Lung microvascular endothelial cell (primary cell): ENCODE results near the gene ETV2. TPM values are rescaled to one million over a fixed set of nuclear protein-coding genes. Genes with fewer than 3 reads are reported as not detected.

Experiments
- total RNA-seq: library from RNA; depleted of rRNA; stranded (reverse); fragments of >200 nt; gene quantifications from 2 replicates; pipeline ENCODE4 v1.2.1, GENCODE V29; 2014

Gene ETV2
- total RNA-seq, 1 donor from 2014 or later, result 0.20 TPM

Other genes starting within 250 kb of the ETV2 start
- gene FFAR2, start 193.5 kb upstream of the ETV2 start, total RNA-seq, result not detected in 2 replicates
- not detected in 2 replicates for gene KRTDAP, start 151.3 kb upstream of the ETV2 start, total RNA-seq
- gene DMKN, start 128.1 kb upstream of the ETV2 start, total RNA-seq, result not detected in 2 replicates
- not detected in 2 replicates for gene SBSN, start 113.4 kb upstream of the ETV2 start, total RNA-seq
- not detected in 2 replicates for gene GAPDHS, start 108.3 kb upstream of the ETV2 start, total RNA-seq
- 51.4 and 75.2 TPM in 2 replicates for gene TMEM147, start 96.1 kb upstream of the ETV2 start, total RNA-seq
- not detected in 2 replicates for gene ATP4A, start 78.1 kb upstream of the ETV2 start, total RNA-seq
- gene PMIS2, start 55.6 kb upstream of the ETV2 start, total RNA-seq, result not detected in 2 replicates
- 3.4 and 3.9 TPM in 2 replicates for gene HAUS5, start 29.0 kb upstream of the ETV2 start, total RNA-seq
- 22.2 and 25.6 TPM in 2 replicates for gene RBM42, start 12.7 kb upstream of the ETV2 start, total RNA-seq
- gene COX6B1, start 6.6 kb downstream of the ETV2 start, total RNA-seq, result 287 and 398 TPM in 2 replicates
- gene UPK1A, start 24.8 kb downstream of the ETV2 start, total RNA-seq, result not detected in 2 replicates
- gene ZBTB32, start 62.8 kb downstream of the ETV2 start, total RNA-seq, result not detected in 2 replicates
- gene KMT2B, start 76.3 kb downstream of the ETV2 start, total RNA-seq, result 3.1 and 4.0 TPM in 2 replicates
- gene IGFLR1, start 100.7 kb downstream of the ETV2 start, total RNA-seq, result 0.20 and 1.1 TPM in 2 replicates
- 1.1 and 4.0 TPM in 2 replicates for gene U2AF1L4, start 103.7 kb downstream of the ETV2 start, total RNA-seq
- 16.5 and 16.6 TPM in 2 replicates for gene PSENEN, start 103.9 kb downstream of the ETV2 start, total RNA-seq
- gene LIN37, start 106.8 kb downstream of the ETV2 start, total RNA-seq, result 2.4 and 5.0 TPM in 2 replicates
- gene HSPB6, start 115.3 kb downstream of the ETV2 start, total RNA-seq, result 0.20 and 0.22 TPM in 2 replicates
- gene PROSER3, start 116.4 kb downstream of the ETV2 start, total RNA-seq, result 1.3 and 1.4 TPM in 2 replicates
- 0.44 and 1.2 TPM in 2 replicates for gene ARHGAP33, start 133.8 kb downstream of the ETV2 start, total RNA-seq
- gene PRODH2, start 171.1 kb downstream of the ETV2 start, total RNA-seq, result not detected in 2 replicates
- not detected in 2 replicates for gene NPHS1, start 210.8 kb downstream of the ETV2 start, total RNA-seq
- not detected in 2 replicates for gene KIRREL2, start 215.2 kb downstream of the ETV2 start, total RNA-seq
- 1.2 and 2.2 TPM in 2 replicates for gene APLP1, start 226.8 kb downstream of the ETV2 start, total RNA-seq